GM21619 (cell line): Measurements from ENCODE around the gene C1orf116.

Experiments
- ATAC-seq: cut with Tn5 transposase; IDR thresholded peaks from one replicate; pipeline ENCODE4 v1.9.1; 2021; ENCODE audit not compliant: unreplicated experiment

The C1orf116 gene

GRCh38 chr1:207000651-207001291 lies 31.8 kb downstream of the C1orf116 start:
- no peak for ATAC-seq

GRCh38 chr1:206998816-206999215 lies 33.7 kb downstream of the C1orf116 start:
- ATAC-seq, result no peak

- no peak for ATAC-seq
Measured at GRCh38 chr1:206992790-206993189, 39.8 kb downstream of the C1orf116 start.

GRCh38 chr1:206987873-206988272 lies 44.7 kb downstream of the C1orf116 start:
- ATAC-seq, result no peak

GRCh38 chr1:206986885-206987284 lies 45.7 kb downstream of the C1orf116 start:
- ATAC-seq, result no peak

- no peak for ATAC-seq
Measured at GRCh38 chr1:206986402-206986801, 46.2 kb downstream of the C1orf116 start.

- no peak for ATAC-seq
Measured at GRCh38 chr1:206985162-206985749, 47.3 kb downstream of the C1orf116 start.

GRCh38 chr1:206982216-206982615 lies 50.3 kb downstream of the C1orf116 start:
- peak; percentile 82 for ATAC-seq

GRCh38 chr1:206979379-206980043 lies 53.0 kb downstream of the C1orf116 start:
- no peak for ATAC-seq

- no peak for ATAC-seq
Measured at GRCh38 chr1:206978259-206978658, 54.3 kb downstream of the C1orf116 start.

- no peak for ATAC-seq
Measured at GRCh38 chr1:206975306-206975705, 57.2 kb downstream of the C1orf116 start.

GRCh38 chr1:206974140-206974539 lies 58.4 kb downstream of the C1orf116 start:
- ATAC-seq, result no peak

GRCh38 chr1:206972728-206973127 lies 59.8 kb downstream of the C1orf116 start:
- ATAC-seq, result no peak

GRCh38 chr1:206971029-206971655 lies 61.4 kb downstream of the C1orf116 start:
- peak; percentile 46 for ATAC-seq

GRCh38 chr1:206970446-206970845 lies 62.1 kb downstream of the C1orf116 start, which contains the start of gene FCAMR:
Gene FCAMR, minus strand, starts transcription at chr1:206970460. Its CDS starts 335 bp downstream, at chr1:206970125.
- no peak for ATAC-seq

- ATAC-seq, result no peak
Measured at GRCh38 chr1:206969090-206969489, 63.5 kb downstream of the C1orf116 start.
